GM21723 (cell line): ENCODE data around the gene MED13L.
"Not testable (repeated sequence)": the region's sequence is repeated elsewhere in the genome, so short reads cannot be mapped to it uniquely, and the experiment has no call there.

Source experiments
- ATAC-seq: cut with Tn5 transposase; IDR thresholded peaks from one replicate; pipeline ENCODE4 v1.9.1; 2021; ENCODE audit warnings: mild to moderate bottlenecking, moderate library complexity; ENCODE audit not compliant: unreplicated experiment

Gene MED13L

DNA sequence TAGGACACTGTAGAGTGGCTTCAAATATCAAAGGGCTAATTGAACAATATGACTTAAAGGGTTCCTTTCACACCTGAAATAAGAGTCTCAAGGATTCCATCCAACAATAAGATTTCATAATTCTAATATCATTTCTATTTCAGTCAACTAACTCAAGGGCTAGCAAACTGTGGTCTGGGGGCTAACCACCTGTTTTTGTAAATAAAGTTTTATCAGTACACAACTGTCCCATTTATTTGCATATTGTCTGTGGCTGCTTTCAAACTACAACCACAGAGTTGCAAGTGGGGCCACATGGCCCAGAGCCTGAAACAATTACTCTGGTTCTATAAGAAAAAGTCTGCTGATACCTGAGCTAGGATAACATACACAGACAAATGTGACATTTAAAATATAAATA lies 29.1 kb downstream of the MED13L start:
- ATAC-seq: no peak

DNA sequence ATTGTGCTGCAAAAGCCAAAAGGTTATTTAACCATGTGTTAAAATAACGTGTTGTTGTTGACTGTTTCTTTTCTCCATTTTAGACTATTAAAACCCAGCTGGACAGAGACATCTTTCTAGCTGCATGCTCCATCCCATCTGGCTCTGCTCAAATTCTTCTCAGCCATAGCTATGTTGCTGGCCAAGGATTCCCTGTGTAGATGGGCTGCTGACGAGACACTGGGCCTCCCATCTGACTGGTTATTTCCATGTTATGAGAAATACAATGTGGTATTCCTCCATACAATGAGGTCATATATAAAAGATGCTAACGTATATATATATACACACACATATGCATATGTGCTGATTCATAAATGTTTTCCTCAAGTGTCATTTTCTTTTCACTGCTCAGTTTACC lies 30.1 kb downstream of the MED13L start:
- no peak for ATAC-seq

DNA sequence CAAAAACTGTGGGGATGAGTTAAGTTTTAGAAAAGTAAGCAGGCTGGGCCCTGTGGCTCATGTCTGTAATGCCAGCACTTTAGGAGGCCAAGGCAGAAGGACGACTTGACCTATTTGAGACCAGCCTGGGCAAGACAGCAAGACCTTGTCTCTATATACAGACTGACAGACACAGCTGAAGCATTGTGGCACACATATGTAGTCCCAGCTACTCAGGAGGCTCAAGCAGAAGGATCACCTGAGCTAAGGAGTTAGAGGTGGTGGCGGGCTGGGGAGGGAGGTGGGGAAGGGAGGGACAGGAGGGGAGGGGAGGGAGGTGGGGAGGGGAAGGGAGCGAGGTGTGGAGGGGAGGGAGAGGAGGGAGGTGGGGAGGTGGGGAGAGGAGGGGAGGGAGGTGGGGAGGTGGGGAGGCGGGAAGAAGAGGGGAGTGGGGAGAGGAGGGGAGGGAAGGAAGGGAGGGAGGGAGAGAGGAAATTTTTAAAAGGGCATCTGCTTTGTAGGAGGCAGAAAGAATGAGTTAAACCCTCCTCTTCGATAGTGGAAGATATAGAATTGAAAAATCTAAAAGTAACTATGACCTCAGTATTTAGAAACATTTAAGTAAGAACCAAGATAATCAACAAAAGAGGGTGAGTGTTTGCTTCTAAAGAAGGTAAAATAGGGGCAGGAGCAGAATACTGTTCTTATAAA lies 30.9 kb downstream of the MED13L start:
- ATAC-seq: no peak

DNA sequence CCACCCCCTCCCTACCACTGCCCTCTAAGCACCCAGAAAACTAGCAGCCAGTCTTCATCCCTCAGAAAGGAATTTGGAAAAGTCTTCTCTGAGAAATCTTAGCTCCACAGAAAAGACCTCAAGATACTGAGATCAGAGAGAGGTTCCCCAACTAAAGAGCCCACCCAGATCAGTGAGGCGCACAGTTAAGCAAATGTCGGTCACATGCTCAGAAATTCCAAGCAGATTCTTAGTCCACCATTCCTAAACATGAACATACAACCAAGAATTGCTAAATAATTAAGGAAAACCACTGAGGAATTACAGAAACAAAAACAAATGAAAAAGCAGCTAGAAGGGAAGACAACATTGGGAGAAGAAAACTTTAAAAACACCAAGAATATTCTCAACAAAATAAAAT lies 32.3 kb downstream of the MED13L start:
- ATAC-seq: no peak

DNA sequence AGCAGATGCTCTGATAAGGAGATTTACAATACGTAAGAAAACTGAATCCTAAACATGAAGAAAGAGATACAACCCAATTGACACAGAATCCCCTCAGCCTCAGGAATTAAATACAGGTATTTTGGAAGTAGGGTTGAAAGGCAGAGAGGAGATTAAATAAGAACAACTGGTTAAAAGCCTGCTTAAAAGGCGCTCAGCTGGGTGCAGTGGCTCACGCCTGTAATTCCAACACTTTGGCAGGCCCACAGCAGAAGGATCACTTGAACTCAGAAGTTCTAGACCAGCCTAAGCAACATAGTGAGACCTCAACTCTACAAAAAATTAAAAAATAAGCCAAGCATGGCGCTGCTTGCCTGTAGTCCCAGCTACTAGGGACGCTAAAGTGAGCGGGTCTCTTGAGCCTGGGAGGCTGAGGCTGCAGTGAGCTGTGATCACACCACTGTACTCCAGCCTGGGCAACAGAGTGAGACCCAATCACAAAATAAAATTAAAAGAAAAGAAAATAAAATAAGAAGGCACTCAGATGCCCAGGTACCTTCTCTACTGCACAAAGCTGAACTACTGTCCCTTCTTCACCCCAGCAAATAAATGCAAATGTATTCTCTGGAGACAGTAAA lies 32.9 kb downstream of the MED13L start:
- no peak for ATAC-seq

DNA sequence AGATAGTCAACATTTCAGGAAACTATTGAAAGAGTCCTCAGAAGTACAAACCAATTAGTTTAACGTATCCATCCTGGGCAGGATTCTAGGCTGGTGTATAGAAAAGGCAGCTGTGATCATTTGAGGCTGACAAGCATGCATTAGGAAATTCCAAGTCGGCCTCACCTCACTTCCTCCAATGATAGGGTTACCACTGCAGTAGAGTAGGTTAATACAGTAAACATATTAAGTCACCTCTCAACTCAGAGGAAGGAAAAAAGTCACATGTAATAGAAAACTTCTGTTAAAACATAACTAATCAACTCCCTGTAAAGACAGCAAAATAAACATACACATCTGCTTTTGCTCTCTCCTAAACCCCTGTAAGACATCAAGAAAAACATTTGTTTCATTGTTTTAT lies 33.5 kb downstream of the MED13L start:
- no peak for ATAC-seq

DNA sequence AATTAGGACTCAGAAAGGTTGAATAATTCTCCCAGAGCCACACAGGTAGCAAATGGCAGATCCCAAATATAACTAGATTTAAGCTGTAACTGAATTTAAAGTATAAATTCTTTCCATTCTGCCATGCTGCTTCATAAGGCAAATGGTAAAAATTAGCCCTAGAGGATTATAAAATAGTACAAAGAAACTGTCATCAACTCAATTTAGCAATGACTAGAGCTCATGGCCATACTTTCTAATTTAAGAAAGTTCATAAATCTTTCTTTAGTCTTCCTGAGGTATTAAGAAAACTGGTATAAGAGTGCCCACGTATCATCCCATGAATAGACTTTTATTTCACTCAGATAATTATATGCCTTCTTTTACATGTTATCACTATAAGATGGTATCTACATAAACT lies 34.8 kb downstream of the MED13L start:
- no peak for ATAC-seq

DNA sequence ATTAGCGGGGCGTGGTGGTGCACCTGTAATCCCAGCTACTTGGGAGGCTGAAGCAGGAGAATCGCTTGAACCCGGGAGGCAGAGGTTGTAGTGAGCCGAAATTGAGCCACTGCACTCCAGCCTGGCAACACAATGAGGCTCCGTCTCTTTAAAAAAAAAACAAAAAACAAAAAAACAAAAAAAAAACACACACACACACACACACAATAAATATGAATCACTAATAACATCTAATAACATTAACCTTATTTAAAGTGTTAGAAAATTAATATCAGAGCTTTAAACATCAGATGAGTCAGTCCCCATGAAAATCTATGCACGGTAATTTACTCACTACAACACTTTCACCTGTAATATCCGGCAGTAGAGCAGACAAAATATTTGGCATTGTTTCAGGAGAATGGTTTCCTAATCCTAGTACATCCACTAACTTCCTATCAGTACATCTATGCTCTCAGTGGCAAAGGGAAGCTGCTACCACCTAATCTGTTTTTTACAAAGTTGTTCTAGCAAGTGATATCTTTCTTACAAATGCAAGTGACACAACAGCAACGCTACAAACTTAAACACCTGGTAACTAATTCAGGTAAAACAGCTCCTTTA lies 36.2 kb downstream of the MED13L start:
- ATAC-seq: no peak

DNA sequence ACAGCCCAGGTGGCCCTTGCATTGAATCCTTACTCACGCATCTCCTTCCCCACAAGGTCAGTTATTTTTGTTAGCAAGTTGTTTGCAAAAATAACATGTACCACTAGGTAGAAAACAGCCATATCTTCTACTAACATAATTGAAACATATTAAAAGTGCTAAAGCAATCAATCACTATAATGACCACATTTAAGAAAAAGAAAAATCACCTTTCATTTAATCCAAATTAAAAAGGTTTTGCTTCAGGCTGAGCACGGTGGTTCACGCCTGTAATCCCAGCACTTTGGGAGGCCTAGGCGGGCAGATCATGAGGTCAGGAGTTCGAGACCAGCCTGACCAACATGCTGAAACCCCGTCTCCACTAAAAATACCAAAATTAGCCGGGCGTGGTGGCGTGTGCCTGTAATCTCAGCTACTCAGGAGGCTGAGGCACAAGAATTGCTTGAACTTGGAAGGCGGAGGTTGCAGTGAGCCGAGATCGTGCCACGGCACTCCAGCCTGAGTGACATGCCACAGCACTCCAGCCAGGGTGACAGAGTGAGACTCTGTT lies 38.8 kb downstream of the MED13L start:
- ATAC-seq: not testable (repeated sequence)

DNA sequence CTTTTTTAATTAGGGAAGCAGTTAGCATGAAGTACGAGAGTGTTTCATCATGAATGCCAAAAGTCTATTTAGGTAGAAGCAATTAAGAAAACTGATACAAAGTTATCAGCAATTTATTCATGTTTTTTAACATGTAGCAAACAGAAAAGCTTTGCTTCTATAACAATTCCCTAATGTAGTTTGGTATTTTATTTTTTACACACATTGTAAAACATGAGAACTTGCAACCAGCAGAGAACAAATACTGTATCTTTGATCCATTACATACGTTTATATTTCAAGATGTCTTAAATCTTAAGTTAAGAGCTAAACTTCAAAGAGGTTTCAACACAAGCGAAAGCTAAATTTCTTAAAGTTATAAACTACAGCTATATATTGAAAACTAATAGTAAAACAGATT lies 39.3 kb downstream of the MED13L start:
- no peak for ATAC-seq

DNA sequence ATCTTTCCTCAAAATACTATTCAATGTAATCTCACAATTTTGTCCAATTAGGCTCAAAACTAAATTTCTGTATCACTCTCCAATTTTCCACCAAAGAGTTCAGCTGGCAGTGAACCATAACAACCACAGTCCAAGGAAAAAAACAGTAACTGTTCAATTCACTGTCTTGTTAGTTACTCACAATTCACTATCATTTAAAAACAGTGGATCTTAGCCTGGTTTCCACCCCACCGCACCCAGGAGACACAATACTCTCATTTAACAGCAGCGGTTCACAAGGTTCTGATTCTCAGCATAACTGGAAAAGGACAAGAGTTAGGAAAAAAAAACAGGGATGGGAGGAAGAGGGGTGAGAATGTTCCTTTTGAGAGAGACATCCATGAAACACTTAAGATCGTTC lies 40.5 kb downstream of the MED13L start:
- ATAC-seq: no peak

DNA sequence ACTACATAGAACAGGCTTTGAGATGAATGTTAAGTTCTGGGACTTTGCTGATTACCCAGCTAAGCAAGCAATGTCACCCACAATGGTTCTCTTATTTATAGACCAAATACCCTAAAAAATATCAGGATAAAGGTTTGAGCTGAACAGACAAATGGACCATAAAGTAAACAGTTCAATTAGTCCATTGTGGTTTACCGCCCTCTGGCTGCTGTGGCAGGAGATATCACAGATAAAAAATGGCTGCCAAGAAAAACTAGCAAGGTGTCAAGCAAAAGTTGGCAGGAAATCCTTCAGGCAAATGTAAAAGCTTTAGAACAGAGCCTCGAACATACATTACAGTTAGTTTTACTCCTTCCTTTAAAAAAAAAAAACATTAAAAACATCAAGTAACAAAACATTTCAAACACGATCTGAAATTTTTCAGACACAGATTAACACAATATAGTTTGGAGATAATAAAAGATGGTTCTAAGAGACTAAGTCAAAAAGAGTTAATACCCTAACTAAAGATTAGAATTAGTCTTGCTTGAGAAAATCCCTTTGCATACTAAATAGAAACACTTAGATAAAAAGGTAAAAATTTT lies 41.3 kb downstream of the MED13L start:
- ATAC-seq: peak; percentile 54

DNA sequence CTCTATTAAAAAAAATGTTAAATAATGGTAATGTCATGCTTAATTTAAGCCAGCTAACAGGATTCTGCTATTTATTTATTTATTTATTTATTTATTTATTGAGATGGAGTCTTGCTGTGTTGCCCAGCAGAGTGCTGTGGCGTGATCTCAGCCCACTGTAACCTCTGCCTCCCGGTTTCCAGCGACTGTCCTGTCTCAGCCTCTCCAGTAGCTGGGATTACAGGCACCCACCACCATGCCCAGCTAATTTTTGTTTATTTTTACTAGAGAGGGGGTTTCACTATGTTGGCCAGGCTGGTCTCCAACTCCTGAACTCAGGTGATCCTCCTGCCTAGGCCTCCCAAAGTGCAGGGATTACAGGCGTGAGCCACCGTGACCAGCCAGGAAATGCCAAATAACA lies 43.3 kb downstream of the MED13L start:
- ATAC-seq: not testable (repeated sequence)

DNA sequence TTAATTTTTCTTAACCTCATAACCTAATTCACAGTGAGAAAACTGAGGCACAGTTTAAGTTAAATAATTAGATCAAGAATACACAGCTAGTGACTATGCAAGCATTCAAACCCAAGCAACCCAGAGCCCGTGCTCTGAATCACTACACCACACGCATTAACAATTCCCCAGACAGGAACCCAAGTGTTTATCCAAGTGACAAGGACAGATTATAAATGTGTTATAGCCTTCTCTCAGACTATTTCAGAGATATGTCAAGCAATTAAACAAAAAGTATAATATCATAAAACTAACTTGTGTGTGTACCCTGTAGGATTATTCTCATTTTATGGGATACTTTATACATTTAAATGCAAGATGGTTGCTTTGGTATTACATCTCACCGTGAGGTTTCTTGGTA lies 43.8 kb downstream of the MED13L start:
- no peak for ATAC-seq

DNA sequence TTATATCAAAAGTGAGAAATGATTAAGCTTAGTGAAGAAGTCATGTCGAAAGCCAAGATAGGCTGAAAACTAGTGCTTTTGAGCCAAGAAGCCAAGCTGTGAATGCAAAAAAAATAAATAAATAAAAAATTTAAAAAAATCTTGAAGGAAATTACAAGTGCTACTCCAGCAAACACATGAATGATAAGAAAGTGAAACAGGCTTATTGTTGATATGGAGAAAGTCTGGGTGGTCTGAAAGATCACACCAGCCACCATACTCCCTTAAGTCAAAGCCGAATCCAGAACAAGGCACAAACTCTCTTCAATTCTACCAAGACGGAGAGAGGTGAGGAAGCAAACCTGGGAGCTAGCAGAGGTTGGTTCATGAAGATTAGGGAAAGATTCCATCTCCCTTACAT lies 49.7 kb downstream of the MED13L start:
- ATAC-seq: no peak

DNA sequence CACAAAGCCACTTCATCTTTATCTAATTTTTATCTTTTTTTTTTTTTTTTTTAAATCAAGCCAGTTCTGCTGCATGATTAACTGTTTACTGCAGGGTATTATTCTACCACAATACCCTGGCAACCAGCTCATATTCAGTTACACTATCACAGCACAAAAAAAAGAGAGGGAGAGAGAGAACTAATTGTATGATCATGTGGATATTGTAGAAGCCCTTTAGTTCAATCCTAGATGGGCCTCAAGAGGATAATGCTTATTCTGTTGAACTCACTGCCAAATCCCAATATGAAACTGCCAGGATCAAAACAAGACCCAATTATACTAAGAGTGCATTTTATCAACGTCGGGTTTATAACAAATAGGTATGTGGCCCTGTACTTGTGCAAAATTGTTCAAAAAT lies 51.5 kb downstream of the MED13L start:
- ATAC-seq: no peak

DNA sequence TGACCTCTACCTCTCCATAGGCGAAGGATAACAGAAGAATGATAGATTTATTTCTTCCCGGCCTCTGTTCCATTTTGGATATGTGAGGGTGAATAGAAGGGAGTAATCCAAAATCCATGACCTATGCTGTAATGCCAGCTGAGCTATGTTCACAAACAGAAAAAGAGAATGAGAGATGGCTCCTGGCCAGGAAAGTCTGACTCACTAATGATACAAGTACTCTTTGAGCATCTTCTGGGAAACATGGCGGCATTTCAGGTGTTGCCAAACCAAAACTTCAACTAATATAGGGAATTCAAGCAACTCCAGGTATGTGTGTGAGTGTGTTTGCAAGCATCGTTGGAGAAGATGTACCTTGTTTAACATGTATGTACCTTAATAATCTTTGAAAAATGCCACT lies 55.1 kb downstream of the MED13L start:
- ATAC-seq: no peak

DNA sequence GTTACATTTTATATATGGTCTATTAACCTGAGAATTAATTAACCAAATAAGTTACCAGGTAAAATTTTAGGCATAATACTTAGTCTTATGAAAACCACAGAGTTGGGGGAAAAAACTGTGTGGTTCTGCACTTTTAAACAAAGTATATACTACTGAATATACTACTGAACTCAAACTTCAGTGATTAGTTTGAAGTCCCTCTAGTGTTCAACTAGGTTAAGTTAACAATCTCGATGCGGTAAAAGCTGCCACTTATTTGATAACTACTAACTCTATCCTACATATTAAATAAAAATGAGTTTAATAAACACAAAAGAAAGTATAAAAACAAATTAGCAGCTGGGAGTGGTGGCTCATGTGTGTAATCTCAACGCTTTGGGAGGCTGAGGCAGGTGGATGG lies 56.7 kb downstream of the MED13L start:
- ATAC-seq: no peak

DNA sequence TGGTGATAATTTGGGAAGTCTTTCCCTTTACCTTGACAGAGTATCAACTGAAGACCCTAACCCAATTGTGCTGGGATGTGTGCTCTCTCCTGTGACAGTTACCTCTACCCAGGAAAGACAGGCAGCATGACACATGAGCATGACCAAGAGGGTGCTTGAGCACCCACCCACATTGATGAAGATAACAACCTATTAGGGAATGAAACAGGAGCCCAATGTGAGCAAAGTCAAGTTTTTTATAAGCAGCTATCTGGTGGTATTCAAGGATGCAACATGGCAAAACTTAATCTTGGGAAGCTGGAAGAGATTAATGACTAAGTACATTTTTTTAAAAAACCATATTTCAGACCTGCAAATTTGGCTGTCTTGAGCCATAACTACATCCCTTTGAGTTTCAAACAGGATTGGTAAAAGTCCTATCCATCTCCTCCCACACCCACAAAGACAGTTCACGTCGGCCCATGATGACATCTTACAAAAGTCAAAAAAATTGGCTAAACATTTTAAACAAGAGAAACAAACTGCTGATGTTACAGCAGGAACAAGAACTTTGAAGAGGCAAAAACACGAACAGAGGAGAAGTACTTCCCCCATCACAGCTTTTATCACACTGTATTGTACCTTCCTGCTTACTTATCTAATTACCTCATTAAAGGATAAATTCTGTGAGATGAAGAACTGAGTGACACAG lies 60.3 kb downstream of the MED13L start:
- no peak for ATAC-seq

DNA sequence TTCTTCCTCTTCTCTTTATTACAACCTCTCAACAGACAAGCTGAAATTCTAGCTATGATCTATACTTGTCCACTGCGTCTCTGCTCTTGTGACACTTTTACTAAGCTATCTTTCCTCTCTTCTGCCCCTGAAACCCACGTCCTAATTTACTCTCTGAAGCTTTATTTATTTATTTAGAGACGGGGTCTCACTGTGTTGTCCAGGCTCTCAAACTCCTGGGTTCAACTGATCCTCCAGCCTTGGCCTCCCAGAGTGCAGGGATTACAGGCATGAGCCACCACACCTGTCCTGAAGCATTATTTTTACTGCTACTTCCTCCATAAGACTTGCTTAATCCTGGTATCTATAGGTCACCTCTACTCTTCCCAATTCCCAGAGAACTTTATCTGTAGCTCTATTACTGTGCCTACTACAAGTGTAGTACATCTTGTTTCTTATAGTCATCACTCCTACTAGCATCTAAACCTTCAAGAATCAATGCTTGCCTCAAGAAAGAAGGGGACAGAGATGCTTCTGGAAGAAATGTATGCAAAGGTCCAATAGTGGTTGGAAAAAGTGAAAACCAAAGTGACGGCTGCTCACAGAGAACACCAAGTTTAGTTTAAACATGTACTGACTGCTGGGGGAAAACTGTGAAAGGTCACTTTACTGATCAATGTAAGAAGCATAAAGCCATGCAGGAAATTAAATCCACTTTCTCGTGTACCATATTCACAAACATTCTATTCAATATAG lies 61.3 kb downstream of the MED13L start:
- no peak for ATAC-seq

DNA sequence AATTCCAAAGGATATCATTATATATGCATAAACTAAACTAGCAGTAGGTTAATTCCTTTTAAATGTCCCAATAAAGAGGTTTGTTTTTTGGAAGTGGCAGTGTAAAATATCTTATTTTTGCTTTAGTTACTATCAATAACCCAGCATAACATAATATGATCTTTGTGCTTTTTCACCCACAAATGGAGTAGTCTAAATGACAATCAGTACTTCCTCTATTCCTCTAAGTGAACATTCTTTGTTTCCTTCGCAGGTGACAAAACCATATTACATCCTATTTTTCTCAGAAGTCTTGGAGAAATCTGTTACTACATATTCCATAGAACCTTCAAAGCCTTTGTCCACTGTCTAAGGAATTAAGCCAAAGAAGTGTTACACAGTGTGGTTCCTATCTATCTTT lies 62.5 kb downstream of the MED13L start:
- ATAC-seq: no peak
